GM12864 (cell line): Measurements from ENCODE around the gene NAV3.

ENCODE experiments used
- DNase-seq: peaks from one replicate; pipeline ENCODE4 v3.0.0-alpha.2; 2011; ENCODE audit warnings: low read depth
- H3K4me3 ChIP-seq: 2 replicates; pipeline ENCODE4 v1.5.1; 2011; ENCODE audit warnings: mild to moderate bottlenecking, low read depth, low read length, control low read depth
- TF ChIP-seq, protein P1 (sequence below): IDR thresholded peaks from 2 replicates; pipeline ENCODE4 v1.5.1; 2011; ENCODE audit warnings: low read depth, mild to moderate bottlenecking, moderate library complexity, low read length, control low read depth, inconsistent platforms; ENCODE audit errors: missing control alignments

NAV3 gene

DNA sequence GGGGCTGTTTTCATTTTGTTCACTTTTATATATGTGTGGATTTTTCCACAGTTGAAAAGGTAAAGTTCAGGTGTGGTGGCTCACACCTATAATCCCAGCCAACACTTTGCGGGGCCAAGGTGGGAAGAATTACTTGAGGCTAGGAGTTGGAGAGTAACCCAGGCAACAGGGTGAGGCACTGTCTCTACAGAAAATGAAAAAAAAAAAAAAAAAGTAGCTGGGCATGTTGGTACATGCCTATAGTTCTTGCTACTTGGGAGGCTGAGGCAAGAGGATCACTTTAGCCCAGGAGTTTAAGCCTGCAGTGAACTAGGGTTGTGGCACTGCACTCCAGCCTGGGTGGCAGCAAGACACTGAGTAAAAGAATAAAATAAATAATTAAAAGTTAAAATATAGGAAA is 326.5 kb downstream of the NAV3 start:
- H3K4me3 ChIP-seq, result no peak overlapping the region
- DNase-seq, result no peak
- TF ChIP-seq, protein P1, sequence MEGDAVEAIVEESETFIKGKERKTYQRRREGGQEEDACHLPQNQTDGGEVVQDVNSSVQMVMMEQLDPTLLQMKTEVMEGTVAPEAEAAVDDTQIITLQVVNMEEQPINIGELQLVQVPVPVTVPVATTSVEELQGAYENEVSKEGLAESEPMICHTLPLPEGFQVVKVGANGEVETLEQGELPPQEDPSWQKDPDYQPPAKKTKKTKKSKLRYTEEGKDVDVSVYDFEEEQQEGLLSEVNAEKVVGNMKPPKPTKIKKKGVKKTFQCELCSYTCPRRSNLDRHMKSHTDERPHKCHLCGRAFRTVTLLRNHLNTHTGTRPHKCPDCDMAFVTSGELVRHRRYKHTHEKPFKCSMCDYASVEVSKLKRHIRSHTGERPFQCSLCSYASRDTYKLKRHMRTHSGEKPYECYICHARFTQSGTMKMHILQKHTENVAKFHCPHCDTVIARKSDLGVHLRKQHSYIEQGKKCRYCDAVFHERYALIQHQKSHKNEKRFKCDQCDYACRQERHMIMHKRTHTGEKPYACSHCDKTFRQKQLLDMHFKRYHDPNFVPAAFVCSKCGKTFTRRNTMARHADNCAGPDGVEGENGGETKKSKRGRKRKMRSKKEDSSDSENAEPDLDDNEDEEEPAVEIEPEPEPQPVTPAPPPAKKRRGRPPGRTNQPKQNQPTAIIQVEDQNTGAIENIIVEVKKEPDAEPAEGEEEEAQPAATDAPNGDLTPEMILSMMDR, result no peak

DNA sequence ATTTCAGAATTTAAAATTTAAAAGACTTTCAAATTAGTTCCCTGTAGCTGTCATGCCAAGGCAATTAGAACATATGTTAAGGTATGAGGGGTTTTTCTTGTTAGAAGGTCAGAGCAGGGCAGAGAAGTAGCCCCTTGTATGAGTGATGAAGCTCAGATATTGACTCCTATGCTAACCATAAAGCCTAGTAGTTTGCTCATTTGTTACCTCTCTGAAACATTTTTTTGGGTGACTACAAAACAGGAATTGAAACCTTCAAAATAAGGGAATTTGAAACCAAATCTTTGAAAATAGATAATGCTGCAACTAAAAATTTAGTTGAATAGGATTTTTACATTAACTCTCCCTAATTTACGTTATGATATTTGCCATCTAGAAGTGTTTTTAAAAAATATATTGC is 333.5 kb downstream of the NAV3 start:
- TF ChIP-seq, protein P1, result no peak
- H3K4me3 ChIP-seq, result no peak overlapping the region
- no peak for DNase-seq

DNA sequence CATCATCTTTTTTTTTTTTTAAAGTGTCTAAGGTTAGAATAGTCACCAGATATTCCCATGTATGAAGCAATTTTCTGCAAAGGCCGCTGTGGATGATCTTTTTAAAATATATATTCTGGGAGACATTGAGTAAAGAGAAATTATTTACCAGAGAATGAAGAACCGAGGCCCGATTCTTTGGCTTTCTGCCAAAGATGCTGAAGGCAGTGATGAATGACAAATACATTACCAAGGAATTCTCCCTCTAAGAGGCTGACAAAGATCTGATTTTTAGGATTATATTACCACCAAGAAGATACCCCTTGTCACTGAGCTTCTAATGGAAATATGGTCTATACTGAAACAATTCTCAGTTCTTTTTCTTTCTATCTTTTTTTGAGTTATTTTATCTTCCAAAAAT is 336.8 kb downstream of the NAV3 start:
- TF ChIP-seq, protein P1, result no peak
- no peak for DNase-seq

DNA sequence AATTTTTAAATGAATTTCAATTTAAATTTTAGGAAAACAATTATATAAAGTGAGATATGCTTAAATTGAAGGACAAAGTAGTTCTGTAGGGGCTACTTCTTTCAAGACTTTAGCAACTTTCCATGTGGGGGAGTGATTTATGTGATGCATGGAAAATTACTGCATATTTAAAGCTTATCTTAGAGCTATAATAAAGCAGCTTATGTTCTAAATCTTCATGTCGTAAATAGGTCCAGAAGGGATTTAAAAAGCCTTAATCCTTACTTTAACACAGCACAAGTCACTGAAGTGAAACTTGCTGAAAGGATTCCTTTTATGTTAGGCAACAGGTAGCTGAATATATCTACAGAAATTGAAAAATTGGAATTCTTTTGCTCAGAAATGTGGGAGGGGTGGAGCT is 340.4 kb downstream of the NAV3 start:
- TF ChIP-seq, protein P1, result no peak
- no peak for DNase-seq
- H3K4me3 ChIP-seq, result no peak overlapping the region

More for the DNA sequence above, 336.8 kb downstream of the NAV3 start:
- H3K4me3 ChIP-seq, result no peak overlapping the region

DNA sequence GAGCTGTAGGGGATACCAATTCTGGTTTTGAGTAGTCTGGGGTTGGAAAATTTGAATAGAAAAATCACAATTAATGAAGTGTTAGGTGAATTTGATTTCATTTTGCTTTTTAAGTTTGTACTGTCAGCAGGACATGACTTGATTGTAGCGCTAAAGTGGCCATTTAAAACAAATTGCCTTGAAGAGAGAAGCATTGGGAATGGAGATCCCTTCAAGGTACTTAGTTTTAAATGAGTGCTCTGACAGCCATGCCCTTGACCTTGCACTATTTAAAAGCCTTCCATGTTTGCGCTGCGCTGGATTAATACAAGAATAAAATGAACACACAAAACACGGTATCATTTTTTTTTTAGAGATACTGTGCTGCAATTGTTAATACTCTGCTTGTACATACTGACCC is 345.9 kb downstream of the NAV3 start:
- DNase-seq, result no peak
- TF ChIP-seq, protein P1, result no peak
- no peak overlapping the region for H3K4me3 ChIP-seq

DNA sequence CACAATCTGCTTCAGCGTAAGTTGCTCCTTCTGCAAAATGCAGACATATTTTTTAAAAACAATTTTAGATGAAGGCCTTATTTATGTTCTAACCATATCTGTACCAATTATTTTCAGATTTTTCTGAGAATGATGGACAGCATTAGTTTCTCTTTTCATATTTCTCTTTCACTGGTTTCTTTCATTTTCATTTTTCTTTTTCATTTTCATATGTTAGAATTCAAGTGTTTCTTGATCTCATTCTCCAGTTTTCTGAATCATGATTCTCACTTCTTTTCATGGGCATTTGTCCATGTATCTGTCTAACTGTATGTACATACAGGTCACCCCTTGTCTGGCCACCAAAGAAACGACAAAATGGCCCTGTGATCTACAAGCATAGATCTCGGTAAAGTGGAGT is 346.6 kb downstream of the NAV3 start:
- TF ChIP-seq, protein P1, result no peak
- H3K4me3 ChIP-seq, result no peak overlapping the region
- DNase-seq, result no peak

DNA sequence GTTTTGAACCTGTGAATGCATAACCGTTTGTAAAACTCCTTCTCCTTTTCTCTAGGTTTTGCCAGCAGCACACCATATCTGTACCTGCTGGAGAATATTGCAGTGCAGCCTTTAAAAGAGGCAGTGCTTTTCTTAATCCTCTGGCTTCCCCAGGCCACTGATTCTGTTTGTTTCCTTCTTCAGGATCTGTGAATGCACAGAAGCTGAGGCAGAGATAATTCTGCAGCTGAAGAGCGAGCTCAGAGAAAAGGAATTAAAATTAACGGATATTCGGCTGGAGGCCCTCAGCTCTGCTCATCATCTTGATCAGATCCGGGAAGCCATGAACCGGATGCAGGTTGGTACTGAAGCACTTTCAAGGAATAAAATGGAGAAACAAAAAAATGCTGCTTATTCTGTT is 348.7 kb downstream of the NAV3 start:
- no peak overlapping the region for H3K4me3 ChIP-seq
- TF ChIP-seq, protein P1, result no peak
- DNase-seq, result no peak
